Fibroblast of skin of right biceps (primary cell): ENCODE data around the gene SLC24A1.

ENCODE experiments used
- DNase-seq: peaks from one replicate; pipeline ENCODE4 v3.0.0-alpha.2; 2013

The SLC24A1 gene

GRCh38 chr15:65653801-65654521 lies 32.2 kb downstream of the SLC24A1 start:
- peak; percentile 52 for DNase-seq

DNA sequence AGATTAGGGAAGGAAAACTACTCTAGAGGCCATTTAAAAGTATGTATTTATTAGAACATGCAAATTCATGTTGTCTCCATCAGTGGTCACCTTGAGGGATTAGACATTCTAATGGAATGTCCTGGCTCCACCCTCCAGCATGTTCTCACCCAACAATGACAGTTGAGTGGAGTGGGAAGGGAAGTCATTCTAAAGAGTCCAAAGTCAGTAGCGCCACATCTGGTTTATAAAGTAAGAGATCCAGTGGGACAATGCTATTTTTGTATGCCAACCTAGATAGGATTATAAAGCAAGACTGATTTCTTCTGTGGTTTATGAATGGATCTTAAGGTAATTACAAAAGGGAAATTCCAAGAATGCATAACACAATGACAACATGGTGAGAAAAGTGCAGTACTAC lies 33.3 kb downstream of the SLC24A1 start:
- DNase-seq = peak; percentile 60

DNA sequence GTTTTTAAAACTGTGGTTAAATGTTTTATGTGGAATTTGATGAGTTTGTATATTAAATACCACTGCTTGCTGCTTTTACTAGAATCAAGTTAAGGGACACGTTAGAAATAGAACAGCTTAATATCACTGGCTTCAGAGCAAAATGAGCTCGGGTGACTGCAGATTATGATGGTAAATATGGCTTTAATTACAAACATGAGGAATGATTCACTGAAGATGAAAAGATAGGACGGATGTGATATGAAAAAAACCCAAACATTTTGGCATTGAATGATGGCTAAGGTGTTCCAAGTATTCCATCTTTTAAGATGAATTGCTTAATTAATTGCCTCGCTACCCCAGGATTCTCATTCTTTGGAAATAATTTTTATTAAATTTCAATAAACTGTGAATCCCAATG lies 33.7 kb downstream of the SLC24A1 start:
- no peak for DNase-seq

GRCh38 chr15:65659502-65660052 lies 37.8 kb downstream of the SLC24A1 start:
- DNase-seq = no peak

GRCh38 chr15:65660927-65661326 lies 39.2 kb downstream of the SLC24A1 start:
- no peak for DNase-seq

DNA sequence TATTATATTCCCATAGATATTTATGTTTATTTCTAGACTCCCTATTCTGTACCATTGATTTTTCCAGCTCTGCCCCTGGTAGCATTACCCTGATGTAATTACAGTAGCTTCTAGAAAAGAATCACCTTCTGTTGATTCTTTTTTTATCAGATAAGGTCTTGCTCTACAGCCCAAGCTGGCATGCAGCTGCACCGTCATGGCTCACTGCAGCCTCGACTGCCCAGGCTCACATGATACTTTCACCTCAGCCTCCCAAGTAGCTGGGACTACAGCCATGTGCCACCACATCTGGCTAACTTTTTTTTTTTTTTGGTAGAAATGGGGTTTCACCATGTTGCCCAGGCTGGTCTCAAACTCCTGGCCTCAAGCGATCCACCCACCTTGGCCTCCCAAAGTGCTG lies 41.8 kb downstream of the SLC24A1 start:
- no peak for DNase-seq

DNA sequence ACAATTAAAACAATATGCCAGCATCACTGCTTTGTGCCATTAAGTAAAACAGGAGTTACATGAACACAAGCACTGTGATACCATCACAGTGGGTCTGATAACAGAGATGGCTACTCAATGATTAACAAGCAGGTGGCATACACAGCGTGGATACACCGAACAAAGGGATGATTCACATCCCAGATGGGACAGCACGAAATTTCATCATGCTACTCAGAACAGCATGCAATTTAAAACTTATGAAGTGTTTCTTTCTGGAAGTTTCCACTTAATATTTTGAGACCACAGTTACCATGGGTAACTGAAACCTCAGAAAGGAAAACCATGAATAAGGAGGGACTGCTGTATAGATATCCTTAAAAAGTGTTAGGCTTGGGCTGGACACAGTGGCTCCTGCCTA lies 44.5 kb downstream of the SLC24A1 start:
- peak; percentile 26 for DNase-seq

GRCh38 chr15:65675551-65675950 lies 53.8 kb downstream of the SLC24A1 start:
- no peak for DNase-seq

- no peak for DNase-seq
Observed at GRCh38 chr15:65676123-65676522, 54.4 kb downstream of the SLC24A1 start.

GRCh38 chr15:65680544-65680943 lies 58.8 kb downstream of the SLC24A1 start:
- no peak for DNase-seq

DNA sequence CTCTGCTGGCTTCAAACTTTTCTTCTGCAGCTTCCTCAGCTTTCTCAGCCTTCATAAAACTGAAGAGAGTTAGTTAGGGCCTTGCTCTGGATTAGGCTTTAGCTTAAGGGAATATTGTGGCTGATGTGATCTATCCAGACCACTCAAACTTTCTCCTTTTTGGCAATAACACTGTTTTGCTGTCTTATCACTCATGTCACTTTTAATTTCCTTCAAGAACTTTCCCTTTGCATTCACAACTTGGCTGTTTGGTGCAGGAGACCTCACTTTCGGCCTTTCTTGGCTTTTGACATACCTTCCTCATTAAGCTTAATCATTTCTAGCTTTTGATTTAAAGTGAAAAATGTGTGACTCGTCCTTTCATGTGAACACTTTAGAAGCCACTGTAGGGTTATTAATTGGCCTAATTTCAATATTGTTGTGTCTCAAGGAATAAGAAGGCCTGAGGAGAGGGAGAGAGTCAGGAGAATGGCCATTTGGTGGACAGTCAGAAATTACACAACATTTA lies 60.7 kb downstream of the SLC24A1 start:
- no peak for DNase-seq

DNA sequence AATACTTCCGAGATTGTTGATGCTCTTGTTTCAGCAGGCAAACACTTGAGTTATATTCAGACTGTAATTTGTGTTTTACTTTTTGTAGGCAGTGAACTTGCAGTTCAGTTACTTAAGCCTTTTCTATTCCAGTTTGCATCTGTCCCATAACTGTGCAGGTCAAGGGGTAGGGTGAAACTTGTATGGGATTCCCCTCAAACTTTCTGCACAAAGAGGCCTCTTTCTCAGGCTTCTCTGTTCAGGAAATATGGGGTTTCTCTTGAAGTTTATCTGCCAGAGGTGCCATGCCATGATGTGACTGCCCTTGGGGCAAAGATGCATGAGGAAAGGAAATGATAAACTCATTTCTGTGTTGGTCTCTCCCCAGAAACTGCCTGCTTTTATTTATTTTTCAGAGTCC lies 66.7 kb downstream of the SLC24A1 start:
- DNase-seq = no peak

- DNase-seq = no peak
Observed at GRCh38 chr15:65690173-65690572, 68.4 kb downstream of the SLC24A1 start.

DNA sequence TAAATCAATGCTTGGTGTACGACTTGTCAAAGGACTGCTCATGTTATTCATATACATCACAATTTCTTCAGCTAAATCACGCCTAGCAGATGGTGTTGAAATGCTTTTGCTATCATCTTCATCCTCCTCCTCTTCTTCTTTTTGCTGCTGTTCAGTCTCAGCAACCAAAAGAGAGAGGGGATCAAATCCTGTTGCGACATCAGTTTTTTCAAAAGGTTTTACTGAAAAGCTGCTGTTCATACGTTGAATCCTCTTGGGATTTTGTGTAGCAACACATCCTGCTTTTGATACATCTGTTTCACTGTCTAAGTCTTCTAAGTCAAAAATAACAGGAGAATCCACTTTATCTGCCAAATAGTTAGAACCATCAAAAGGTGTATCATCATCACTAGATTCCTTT lies 69.0 kb downstream of the SLC24A1 start:
- no peak for DNase-seq

- no peak for DNase-seq
Observed at GRCh38 chr15:65695081-65695480, 73.3 kb downstream of the SLC24A1 start.
